Stomach (tissue), 9 donors: ENCODE measurements around the gene PXYLP1. TPM values are rescaled to one million over a fixed set of nuclear protein-coding genes. Genes with fewer than 3 reads are reported as not detected.
A peak's percentile ranks its signal among the peaks of the same experiment; 100 is the strongest.

ENCODE experiments used
- DNase-seq, 2 donors: peaks; one replicate each; pipeline versions ENCODE4 v3.0.0 to v3.0.0-alpha.2; 2013 to 2019
- H3K27ac ChIP-seq, 5 donors: fragments of 200-600 bp in 4 of 5; sonication (generic) in 4 of 5; one replicate each; pipeline ENCODE4 v1.5.1; 2013 to 2019; ENCODE audit warnings: mild to moderate bottlenecking in 1 of 5, moderate library complexity in 1 of 5
- H3K27me3 ChIP-seq, 3 donors: fragments of 200-600 bp; sonication (generic); one replicate each; pipeline ENCODE4 v1.5.1; 2017 to 2019; ENCODE audit warnings: mixed run types in 1 of 3
- H3K36me3 ChIP-seq, 4 donors: fragments of 200-600 bp; sonication (generic); 1 replicate in 3 of 4; 2 replicates in 1 of 4; pipeline ENCODE4 v1.5.1; 2016 to 2019
- H3K4me1 ChIP-seq, 4 donors: fragments of 200-600 bp; sonication (generic); one replicate each; pipeline ENCODE4 v1.5.1; 2016 to 2019
- H3K4me3 ChIP-seq, 4 donors: fragments of 200-600 bp; sonication (generic) in 3 of 4; one replicate each; pipeline ENCODE4 v1.5.1; 2016 to 2019; ENCODE audit warnings: mild to moderate bottlenecking in 1 of 4
- H3K9me3 ChIP-seq, 4 donors: fragments of 200-600 bp; sonication (generic); one replicate each; pipeline ENCODE4 v1.5.1; 2016 to 2019
- CTCF ChIP-seq, 7 experiments: fragments of 450-650 bp in 4 of 7; fragments of 200-600 bp in 3 of 7; sonication (generic) in 3 of 7; IDR thresholded peaks; one replicate each; pipeline ENCODE4 v1.5.1; 2016 to 2019; ENCODE audit warnings: antibody characterized with exemption in 7 of 7, control low read depth in 2 of 7, mild to moderate bottlenecking in 1 of 7
- EP300 ChIP-seq: sonication (generic); formaldehyde crosslinking; IDR thresholded peaks from one replicate; pipeline ENCODE4 v1.6.1; 2017; ENCODE audit warnings: antibody characterized with exemption
- POLR2A ChIP-seq, 4 donors: fragments of 450-650 bp; IDR thresholded peaks; one replicate each; pipeline ENCODE4 v1.6.1; 2016; ENCODE audit warnings: antibody characterized with exemption in 4 of 4, control low read depth in 2 of 4, mild to moderate bottlenecking in 1 of 4, moderate library complexity in 1 of 4
- POLR2AphosphoS5 ChIP-seq, 3 donors: sonication (generic); formaldehyde crosslinking; IDR thresholded peaks; one replicate each; pipeline ENCODE4 v1.6.1; 2016; ENCODE audit warnings: antibody characterized with exemption in 3 of 3
- WGBS, 5 donors: extraction: QIAGEN DNeasy Blood & Tissue Kit in 3 of 5; methylation state at CpG; one replicate each; pipeline versions ENCODE4 v1.1.5 to v1.1.7; 2013 to 2018; 5-methylcytosine and 5-hydroxymethylcytosine counted together
- intact Hi-C: fragments of 100-400 bp; cut with DNase I; formaldehyde crosslinking; loops from one replicate; pipeline ENCODE4 v1.15.1; 2023; ENCODE audit warnings: low total_unique reads
- polyA plus RNA-seq, 3 donors: library from polyadenylated mRNA; stranded (reverse); fragments of 200-250 nt; gene quantifications; one replicate each; pipeline ENCODE4 v1.2.3, GENCODE V29; 2013
- total RNA-seq, 5 donors: library from RNA; depleted of rRNA; stranded (reverse); fragments of >200 nt; gene quantifications; one replicate each; pipeline versions ENCODE4 v1.1.0 to v1.2.3, GENCODE V29; 2014 to 2016
- donor health status: healthy with polysubstance abuse.
- donor health status: Bipolar disorder and iron deficiency.
- donor health status: healthy.

PXYLP1 gene
- total and polyA plus RNA-seq, 8 donors: 0.58 to 24.8 (median 3.8) TPM

- no peak overlapping the region for H3K27ac ChIP-seq
- no peaks in the 10 kb centered on the region for H3K9me3 ChIP-seq
- intact Hi-C loops: loop anchor here (10.0 kb wide), 1 partner anchor 51 kb away; no protein-coding TSS in a partner anchor
- peaks cover 25 to 53% (median 40%) of the 10 kb centered on the region in 4 donors for H3K4me1 ChIP-seq
- no peak for DNase-seq
- 86 to 90% (median 89%) methylated on average over 9 of the region's 9 CpGs for WGBS, 5 donors
- TF ChIP-seq POLR2A (IDR thresholded peaks at IDR 0.05) (no peak), CTCF (IDR thresholded peaks at IDR 0.05) (no peak), POLR2AphosphoS5 (IDR thresholded peaks at IDR 0.05) (no peak), EP300 (no peak)
- no peak overlapping the region for H3K4me3 ChIP-seq
- H3K36me3 ChIP-seq: peaks cover 0 to 12% (median 3%) of the 10 kb centered on the region in 4 donors
- no peaks in the 10 kb centered on the region for H3K27me3 ChIP-seq
Observed at GRCh38 chr3:141233457-141234161, 2.0 kb downstream of the PXYLP1 start.

- Histone ChIP-seq H3K9me3 (no peaks in the 10 kb centered on the region), H3K4me1 (peaks cover 25 to 54% (median 41%) of the 10 kb centered on the region in 4 donors), H3K27ac (no peak overlapping the region), H3K27me3 (no peaks in the 10 kb centered on the region), H3K4me3 (no peak overlapping the region), H3K36me3 (peaks cover 0 to 12% (median 3%) of the 10 kb centered on the region in 4 donors)
- intact Hi-C loops: loop anchor here (10.0 kb wide), 1 partner anchor 51 kb away; no protein-coding TSS in a partner anchor
- WGBS, 5 donors: 78 to 93% (median 84%) methylated on average over 3 of the region's 3 CpGs
- TF ChIP-seq POLR2AphosphoS5 (IDR thresholded peaks at IDR 0.05): no peak
- TF ChIP-seq CTCF (IDR thresholded peaks at IDR 0.05): no peak
- TF ChIP-seq EP300: no peak
- no peak for TF ChIP-seq POLR2A (IDR thresholded peaks at IDR 0.05)
- DNase-seq: no peak
Observed at GRCh38 chr3:141234283-141234682, 2.7 kb downstream of the PXYLP1 start.

GRCh38 chr3:141235661-141236171, 4.1 kb downstream of the PXYLP1 start:
- Histone ChIP-seq H3K9me3 (no peaks in the 10 kb centered on the region), H3K27me3 (no peaks in the 10 kb centered on the region), H3K4me1 (peaks cover 23 to 56% (median 41%) of the 10 kb centered on the region in 4 donors), H3K27ac (no peak overlapping the region), H3K4me3 (no peak overlapping the region), H3K36me3 (peaks cover 0 to 12% (median 3%) of the 10 kb centered on the region in 4 donors)
- whole genome bisulfite sequencing, 5 donors: 41 to 60% (median 52%) methylated on average over 8 to 10 of the region's 10 CpGs
- peak in 1 of 2 donors; percentile 66 for DNase-seq
- TF ChIP-seq CTCF (IDR thresholded peaks at IDR 0.05) (peak in 2 of 7 experiments; percentile 9 to 18), POLR2AphosphoS5 (IDR thresholded peaks at IDR 0.05) (no peak)
- intact Hi-C loops: loop anchor here (10.0 kb wide), 1 partner anchor 49 kb away; no protein-coding TSS in a partner anchor

- TF ChIP-seq POLR2AphosphoS5 (IDR thresholded peaks at IDR 0.05): no peak
- no peak for TF ChIP-seq POLR2A (IDR thresholded peaks at IDR 0.05)
- no peak for TF ChIP-seq CTCF (IDR thresholded peaks at IDR 0.05)
- no peak for TF ChIP-seq EP300
- no peak overlapping the region for H3K4me3 ChIP-seq
- peaks cover 20 to 57% (median 36%) of the 10 kb centered on the region in 4 donors for H3K4me1 ChIP-seq
- intact Hi-C loops: loop anchor here (10.0 kb wide), 1 partner anchor 48 kb away; no protein-coding TSS in a partner anchor
- no peaks in the 10 kb centered on the region for H3K9me3 ChIP-seq
- no peaks in the 10 kb centered on the region for H3K27me3 ChIP-seq
- no peak overlapping the region for H3K27ac ChIP-seq
- WGBS, 5 donors: 89 to 96% (median 92%) methylated on average over 1 of the region's 1 CpG
- no peak for DNase-seq
- H3K36me3 ChIP-seq: peaks cover 0 to 12% (median 3%) of the 10 kb centered on the region in 4 donors
Observed at GRCh38 chr3:141236361-141236760, 4.7 kb downstream of the PXYLP1 start.
